HCT116 (cell line): Measurements from ENCODE around the gene PELI1. TPM values are rescaled to one million over a fixed set of nuclear protein-coding genes. Genes with fewer than 3 reads are reported as not detected.

ENCODE experiments used
- ATAC-seq: fragments of 200-7000 bp; cut with Tn5 transposase; 2 replicates; pipeline ENCODE4 v1.9.1; 2020; ENCODE audit warnings: mild to moderate bottlenecking, moderate library complexity
- BruUV-seq: library from RNA; stranded (reverse); fragments of 400-500 nt; replicated peaks from 2 replicates; lab custom pipeline; 2021; lab: Mats Ljungman, UMichigan
- CTCF ChIA-PET: fragments of 300-600 bp; sonication (Branson Sonifier 250); formaldehyde crosslinking; loops from one replicate; lab custom pipeline; 2021; ENCODE audit warnings: antibody characterized with exemption; lab: Charles Lee
- POLR2A ChIA-PET: fragments of 300-600, 350-600 bp; sonication (Branson Sonifier 250); formaldehyde crosslinking; loops from one replicate; lab custom pipeline; 2021; ENCODE audit warnings: antibody characterized with exemption; lab: Charles Lee
- RAD21 ChIA-PET, 2 experiments: fragments of 300-600 bp; sonication (Branson Sonifier 250); formaldehyde crosslinking; loops; one replicate each; lab custom pipeline; 2023; ENCODE audit warnings: low total read pairs in 2 of 2; ENCODE audit not compliant: uncharacterized antibody in 2 of 2, unreplicated experiment in 2 of 2, low non-redundant PET in 1 of 2; lab: Charles Lee
- DNase-seq: peaks from one replicate; pipeline ENCODE4 v3.0.0-alpha.2; 2010; ENCODE audit warnings: low read depth, low spot score
- H2AFZ ChIP-seq: fragments of 200-600 bp; shearing (Covaris generic), sonication (generic); 2 replicates; pipeline ENCODE4 v1.6.1; 2017; ENCODE audit warnings: low read depth, mixed run types, mixed read lengths, antibody characterized with exemption, low read length; ENCODE audit not compliant: poor library complexity, severe bottlenecking
- H3K27ac ChIP-seq: 2 replicates; pipeline ENCODE4 v1.5.1; 2012; ENCODE audit warnings: low read depth, low read length
- H3K27me3 ChIP-seq: fragments of 200-600 bp; sonication (generic); 2 replicates; pipeline ENCODE4 v1.6.1; 2016; ENCODE audit warnings: mixed run types, low read length, mixed read lengths; ENCODE audit not compliant: insufficient read depth
- H3K36me3 ChIP-seq, 2 experiments: fragments of 200-500 bp in 1 of 2; fragments of 200-600 bp in 1 of 2; sonication (Bioruptor generic) in 1 of 2; sonication (generic) in 1 of 2; 2 replicates each; pipeline versions ENCODE4 v1.5.1 to v1.6.1; 2014 to 2016; ENCODE audit warnings: low read length in 2 of 2, inconsistent platforms in 1 of 2, mixed read lengths in 1 of 2, mixed run types in 1 of 2; ENCODE audit not compliant: insufficient read depth in 2 of 2, control insufficient read depth in 1 of 2
- H3K4me1 ChIP-seq, 2 experiments: fragments of 200-600 bp in 1 of 2; sonication (generic) in 1 of 2; 2 replicates each; pipeline versions ENCODE4 v1.5.1 to v1.6.1; 2012 to 2017; ENCODE audit warnings: low read length in 2 of 2, inconsistent platforms in 1 of 2, mild to moderate bottlenecking in 1 of 2, mixed read lengths in 1 of 2, mixed run types in 1 of 2, moderate library complexity in 1 of 2; ENCODE audit not compliant: insufficient read depth in 2 of 2, control insufficient read depth in 1 of 2
- H3K4me2 ChIP-seq: fragments of 200-600 bp; sonication (generic); 2 replicates; pipeline ENCODE4 v1.6.1; 2017; ENCODE audit warnings: mixed run types, low read length, mixed read lengths
- H3K4me3 ChIP-seq, 2 experiments: fragments of 200-600 bp in 1 of 2; sonication (generic) in 1 of 2; replicated peaks in 1 of 2; 2 replicates each; pipeline ENCODE4 v1.5.1; 2011 to 2016; ENCODE audit warnings: low read length in 2 of 2, control low read depth in 1 of 2, low read depth in 1 of 2, mild to moderate bottlenecking in 1 of 2, mixed read lengths in 1 of 2, mixed run types in 1 of 2
- H3K79me2 ChIP-seq: fragments of 200-600 bp; sonication (generic); 2 replicates; pipeline ENCODE4 v1.6.1; 2017; ENCODE audit warnings: mild to moderate bottlenecking, mixed run types, low read length, moderate library complexity, mixed read lengths; ENCODE audit not compliant: insufficient read depth
- H3K9ac ChIP-seq: fragments of 200-600 bp; sonication (generic); 2 replicates; pipeline ENCODE4 v1.6.1; 2016; ENCODE audit warnings: low read length, mixed read lengths
- H3K9me2 ChIP-seq: fragments of 200-600 bp; sonication (generic), shearing (Covaris generic); 2 replicates; pipeline ENCODE4 v1.6.1; 2017; ENCODE audit warnings: mixed run types, mild to moderate bottlenecking, moderate library complexity; ENCODE audit not compliant: insufficient read depth
- H3K9me3 ChIP-seq, 2 experiments: fragments of 200-500 bp in 1 of 2; fragments of 200-600 bp in 1 of 2; sonication (Bioruptor generic) in 1 of 2; sonication (generic) in 1 of 2; 2 replicates each; pipeline ENCODE4 v1.6.1; 2014 to 2017; ENCODE audit warnings: low read length in 2 of 2, mixed read lengths in 2 of 2, inconsistent platforms in 1 of 2, low read depth in 1 of 2, mild to moderate bottlenecking in 1 of 2, mixed run types in 1 of 2, moderate library complexity in 1 of 2; ENCODE audit not compliant: control insufficient read depth in 1 of 2, insufficient read depth in 1 of 2
- H4K20me1 ChIP-seq: fragments of 200-600 bp; sonication (generic), shearing (Covaris generic); 2 replicates; pipeline ENCODE4 v1.6.1; 2017; ENCODE audit warnings: mixed run types, mild to moderate bottlenecking, moderate library complexity; ENCODE audit not compliant: insufficient read depth
- ELF1 ChIP-seq: IDR thresholded peaks from 2 replicates; pipeline ENCODE4 v1.6.1; 2012; ENCODE audit warnings: low read depth, borderline replicate concordance
- EZH2phosphoT487 ChIP-seq: fragments of 200-600 bp; IDR thresholded peaks from 2 replicates; pipeline ENCODE4 v1.6.1; 2018; ENCODE audit warnings: antibody characterized with exemption, borderline replicate concordance
- JUND ChIP-seq: IDR thresholded peaks from 2 replicates; pipeline ENCODE4 v1.6.1; 2012
- MAX ChIP-seq: IDR thresholded peaks from 2 replicates; pipeline ENCODE4 v1.6.1; 2012
- POLR2AphosphoS5 ChIP-seq: IDR thresholded peaks from 2 replicates; pipeline ENCODE4 v1.6.1; 2011; ENCODE audit warnings: mild to moderate bottlenecking, low read depth, low read length, moderate library complexity
- TCF7L2 ChIP-seq: IDR thresholded peaks from 2 replicates; pipeline ENCODE4 v1.7.0; 2011; ENCODE audit warnings: borderline replicate concordance, inconsistent platforms; ENCODE audit not compliant: insufficient read depth, insufficient read length; ENCODE audit errors: extremely low read depth
- ZNF274 ChIP-seq: fragments of 200-500 bp; sonication (Bioruptor generic); IDR thresholded peaks from 2 replicates; pipeline ENCODE4 v1.6.1; 2014; ENCODE audit warnings: mild to moderate bottlenecking, low read depth, low read length, inconsistent platforms
- intact Hi-C: fragments of 100-400 bp; cut with micrococcal nuclease; formaldehyde crosslinking; loops from 2 replicates; pipeline ENCODE4 v1.10.0; 2022
- total RNA-seq: library from RNA; stranded (reverse); gene quantifications from one replicate; pipeline ENCODE4 v1.2.1, GENCODE V29; 2021; ENCODE audit not compliant: unreplicated experiment

The PELI1 gene
- total RNA-seq, 1 experiment from 2014 or later: 7.9 TPM

- Histone ChIP-seq H3K9me2 (no peaks in the 10 kb centered on the region), H3K4me2 (no peak overlapping the region), H3K9me3 (no peaks in the 10 kb centered on the region), H3K4me3 (no peak overlapping the region), H3K27me3 (no peaks in the 10 kb centered on the region), H3K27ac (no peak overlapping the region), H3K79me2 (no peaks in the 10 kb centered on the region), H3K4me1 (peaks cover 0 to 9% of the 10 kb centered on the region in 2 experiments; a peak in 2 of 4 replicates), H3K36me3 (no peaks in the 10 kb centered on the region), H3K9ac (no peak overlapping the region)
- POLR2A ChIA-PET: no interaction called here
- no peak for ATAC-seq
- no TSS peak for BruUV-seq
- intact Hi-C loops: no loop called here
- no peak for TF ChIP-seq JUND
- TF ChIP-seq MAX: no peak
- no peak for TF ChIP-seq EZH2phosphoT487
- no peak for TF ChIP-seq POLR2AphosphoS5
- TF ChIP-seq ZNF274: no peak
- TF ChIP-seq, all 23 proteins: peak for 0
- Histone ChIP-seq H4K20me1 (no peaks in the 10 kb centered on the region), H2AFZ (no peak overlapping the region)
- no peak for DNase-seq
- CTCF ChIA-PET: no interaction called here
- RAD21 ChIA-PET: no interaction called here
Observed at GRCh38 chr2:64166637-64167420, 22.6 kb upstream of the PELI1 start.

GRCh38 chr2:64166212-64166611 lies 22.0 kb upstream of the PELI1 start:
- no peak overlapping the region for H2AFZ ChIP-seq
- BruUV-seq: no TSS peak
- peaks cover 0 to 9% of the 10 kb centered on the region in 2 experiments; a peak in 2 of 4 replicates for H3K4me1 ChIP-seq
- H3K27me3 ChIP-seq: no peaks in the 10 kb centered on the region
- DNase-seq (no peak), ATAC-seq (no peak)
- TF ChIP-seq ELF1 (no peak), TCF7L2 (no peak)
- no peak overlapping the region for H3K4me3 ChIP-seq
- H3K79me2 ChIP-seq: no peaks in the 10 kb centered on the region
- intact Hi-C loops: no loop called here
- POLR2A ChIA-PET: no interaction called here
- H4K20me1 ChIP-seq: no peaks in the 10 kb centered on the region
- RAD21 ChIA-PET: no interaction called here
- no peaks in the 10 kb centered on the region for H3K36me3 ChIP-seq
- no peak overlapping the region for H3K27ac ChIP-seq
- H3K9me3 ChIP-seq: no peaks in the 10 kb centered on the region
- CTCF ChIA-PET: no interaction called here
- H3K4me2 ChIP-seq: no peak overlapping the region
- H3K9me2 ChIP-seq: no peaks in the 10 kb centered on the region
- H3K9ac ChIP-seq: no peak overlapping the region
